T47D (cell line): Measurements from ENCODE around the gene SH3GL3.

Source experiments
- DNase-seq, 2 experiments: peaks; one replicate each; pipeline versions ENCODE4 v3.0.0 to v3.0.0-alpha.2; 2011 to 2012; ENCODE audit warnings: low read depth in 1 of 2, low spot score in 1 of 2
- JUND ChIP-seq: IDR thresholded peaks from 2 replicates; pipeline ENCODE4 v1.6.1; 2012; ENCODE audit warnings: low read depth
- in situ Hi-C: cut with HindIII; loops from 2 replicates; pipeline ENCODE4 v1.10.0; 2016; ENCODE audit warnings: low sequenced_read_pairs, low pct_unique_long_range_greater_than_20kb

SH3GL3 gene

DNA sequence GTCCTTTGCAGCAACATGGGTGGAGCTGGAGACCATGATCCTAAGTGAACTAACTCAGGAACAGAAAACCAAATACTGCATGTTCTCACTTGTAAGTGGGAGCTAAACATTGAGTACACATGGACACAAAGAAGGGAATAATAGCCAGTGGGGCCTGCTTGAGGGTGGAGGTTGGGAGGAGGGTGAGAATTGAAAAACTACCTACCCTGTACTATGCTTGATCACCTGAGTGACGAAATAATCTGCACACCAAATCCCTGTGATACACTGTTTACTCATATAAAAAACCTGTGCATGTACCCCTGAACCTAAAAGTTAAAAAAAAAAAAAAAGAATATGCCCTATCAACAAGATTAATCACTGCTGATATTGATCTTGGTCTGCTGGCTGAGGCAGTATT is 148.1 kb downstream of the SH3GL3 start:
- no peak for TF ChIP-seq JUND
- no peak for DNase-seq
- in situ Hi-C loops, result no loop called here

DNA sequence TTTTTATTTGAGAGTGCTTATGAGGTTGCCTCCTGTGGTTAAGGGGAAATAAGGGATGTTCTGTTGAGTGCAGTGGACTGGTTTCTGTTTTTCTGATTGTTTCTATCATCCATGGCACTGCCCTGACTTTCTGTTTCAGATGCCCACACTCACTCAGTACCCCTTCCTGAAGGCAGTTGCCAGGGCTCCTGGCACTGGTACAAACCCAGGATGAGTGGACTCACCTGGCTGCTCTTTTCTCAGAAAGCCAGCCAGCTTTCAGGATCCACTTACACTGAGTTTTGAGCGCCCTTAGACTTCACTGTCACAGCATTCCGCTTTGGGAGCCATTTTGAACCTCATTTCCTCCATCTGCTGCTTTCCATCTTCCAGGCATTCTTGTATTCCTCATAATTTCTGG is 150.9 kb downstream of the SH3GL3 start:
- in situ Hi-C loops, result no loop called here
- TF ChIP-seq JUND, result no peak
- no peak for DNase-seq

- no peak for DNase-seq
- in situ Hi-C loops, result no loop called here
- TF ChIP-seq JUND, result no peak
Observed at GRCh38 chr15:83602021-83602420, 154.9 kb downstream of the SH3GL3 start.

GRCh38 chr15:83604549-83604948 is 157.4 kb downstream of the SH3GL3 start:
- no peak for DNase-seq
- no peak for TF ChIP-seq JUND
- in situ Hi-C loops, result no loop called here

GRCh38 chr15:83605111-83605945 is 158.2 kb downstream of the SH3GL3 start:
- no peak for TF ChIP-seq JUND
- in situ Hi-C loops, result no loop called here

DNA sequence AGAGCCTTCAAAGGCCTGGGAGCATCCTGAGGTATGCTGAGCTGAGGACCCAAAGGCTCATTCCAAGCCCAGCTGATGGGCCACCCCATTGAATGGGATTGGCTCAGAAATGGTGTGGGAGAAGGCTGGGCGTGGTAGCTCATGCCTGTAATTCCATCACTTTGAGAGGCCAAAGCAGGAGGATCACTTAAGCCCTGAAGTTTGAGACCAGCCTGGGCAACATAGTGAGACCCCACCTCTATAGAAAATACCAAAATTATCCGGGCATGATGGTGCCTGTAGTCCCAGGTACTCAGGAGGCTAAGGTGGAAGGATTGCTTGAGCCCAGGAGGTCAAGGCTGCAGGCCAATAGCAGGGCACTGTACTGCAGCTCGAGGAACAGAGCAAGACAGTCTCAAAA is 163.0 kb downstream of the SH3GL3 start:
- no peak for DNase-seq
- TF ChIP-seq JUND, result no peak
- in situ Hi-C loops, result no loop called here

More at GRCh38 chr15:83605111-83605945, 158.2 kb downstream of the SH3GL3 start:
- no peak for DNase-seq

- no peak for TF ChIP-seq JUND
- in situ Hi-C loops, result no loop called here
- no peak for DNase-seq
Observed at GRCh38 chr15:83610901-83611685, 164.0 kb downstream of the SH3GL3 start.

DNA sequence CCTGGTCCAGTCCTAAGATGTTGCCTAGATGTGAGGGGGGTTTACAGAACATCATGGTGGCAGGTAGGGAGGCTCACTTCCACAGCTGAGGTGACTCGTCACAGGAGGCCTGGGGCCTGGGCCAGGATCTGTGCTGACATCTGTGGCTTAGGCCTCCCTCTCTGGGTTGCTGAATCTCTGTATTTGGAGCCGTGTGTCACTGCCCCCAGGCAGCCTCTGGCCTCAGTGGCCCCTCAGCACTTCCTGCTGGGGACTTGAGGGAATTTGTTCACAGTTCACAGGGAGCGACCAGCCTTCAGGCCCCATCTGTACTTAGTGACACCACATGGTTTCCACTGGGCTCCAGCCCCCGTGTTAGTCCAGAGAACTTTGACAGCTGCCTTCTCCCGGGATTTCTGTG is 165.1 kb downstream of the SH3GL3 start:
- TF ChIP-seq JUND, result no peak
- DNase-seq, result no peak
- in situ Hi-C loops, result no loop called here

DNA sequence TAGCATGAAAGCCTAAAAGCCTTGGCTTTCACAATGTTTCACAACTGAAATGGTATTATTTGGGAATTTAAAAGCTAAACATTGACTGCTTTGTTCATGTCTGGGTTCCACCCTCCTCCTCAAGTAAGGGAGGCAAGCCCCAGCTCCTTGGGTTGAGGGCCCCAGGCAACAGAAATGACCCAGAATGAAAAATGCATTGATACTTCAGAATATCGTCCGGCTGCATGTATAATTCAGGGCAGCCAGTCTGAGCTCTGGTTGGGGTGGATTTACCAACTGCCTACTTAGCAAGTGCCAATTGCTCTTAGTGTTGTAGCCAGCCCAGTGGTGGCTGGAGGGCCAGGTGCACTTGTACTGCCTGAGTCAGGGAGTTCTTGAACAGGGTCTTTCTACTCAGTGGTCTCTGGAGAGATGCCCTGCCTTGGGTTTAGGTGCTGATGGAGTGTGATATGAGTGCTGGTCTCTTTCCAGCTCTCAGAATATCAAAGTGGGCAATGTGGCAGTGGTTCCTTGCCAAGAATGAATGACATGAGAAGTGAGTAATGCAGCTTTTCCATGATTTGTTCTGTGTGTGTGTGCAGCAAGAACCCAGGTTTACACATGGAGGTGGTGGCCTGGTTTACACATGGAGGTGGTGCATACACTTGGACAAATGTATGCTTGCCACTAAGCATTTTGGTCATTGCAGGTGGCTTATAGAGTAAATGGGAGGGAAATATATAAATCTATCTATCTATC is 165.9 kb downstream of the SH3GL3 start:
- no peak for TF ChIP-seq JUND
- in situ Hi-C loops, result no loop called here
- DNase-seq, result no peak

GRCh38 chr15:83613714-83614113 is 166.6 kb downstream of the SH3GL3 start:
- in situ Hi-C loops, result no loop called here
- no peak for TF ChIP-seq JUND

DNA sequence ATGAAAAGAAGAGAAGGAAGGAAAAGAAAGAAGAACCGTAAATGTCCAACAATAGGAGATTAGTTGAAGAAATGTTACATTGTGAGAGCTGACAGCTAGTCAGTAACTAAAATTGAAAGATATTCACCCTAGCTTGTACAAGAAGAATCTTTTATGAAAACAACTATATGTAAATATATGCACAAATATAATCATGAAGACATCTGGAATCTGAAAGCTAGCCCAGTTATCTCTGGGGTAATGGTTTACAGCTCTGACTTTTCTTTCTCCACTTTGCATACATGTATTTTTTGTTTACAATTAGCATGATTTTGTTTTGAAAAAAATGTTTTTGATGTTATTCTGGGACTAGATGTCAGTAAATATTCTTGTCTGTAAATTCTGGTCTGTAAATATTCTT is 169.7 kb downstream of the SH3GL3 start:
- no peak for TF ChIP-seq JUND
- in situ Hi-C loops, result no loop called here

More at GRCh38 chr15:83613714-83614113, 166.6 kb downstream of the SH3GL3 start:
- no peak for DNase-seq

GRCh38 chr15:83626171-83626802 is 179.1 kb downstream of the SH3GL3 start:
- no peak for TF ChIP-seq JUND
- in situ Hi-C loops, result no loop called here
- DNase-seq, result no peak

More for the DNA sequence above, 169.7 kb downstream of the SH3GL3 start:
- no peak for DNase-seq

- in situ Hi-C loops, result no loop called here
- DNase-seq, result no peak
- no peak for TF ChIP-seq JUND
Observed at GRCh38 chr15:83631534-83631933, 184.4 kb downstream of the SH3GL3 start.
